NK-92 (cell line): ENCODE results near the gene QDPR.
"Not testable (repeated sequence)": the region's sequence is repeated elsewhere in the genome, so short reads cannot be mapped to it uniquely, and the experiment has no call there.

Experiments used
- DNase-seq: peaks from one replicate; lab custom pipeline; 2025; ENCODE audit not compliant: unreplicated experiment; lab: John Stamatoyannopoulos, UW

Gene QDPR

GRCh38 chr4:17492058-17492741 lies 19.7 kb downstream of the QDPR start:
- no peak for DNase-seq

- no peak for DNase-seq
Observed at GRCh38 chr4:17491196-17491595, 20.7 kb downstream of the QDPR start.

GRCh38 chr4:17490575-17491059 lies 21.3 kb downstream of the QDPR start:
- no peak for DNase-seq

GRCh38 chr4:17489721-17490120 lies 22.2 kb downstream of the QDPR start:
- DNase-seq = no peak

GRCh38 chr4:17489123-17489522 lies 22.8 kb downstream of the QDPR start:
- DNase-seq = no peak

- no peak for DNase-seq
Observed at GRCh38 chr4:17482716-17483115, 29.2 kb downstream of the QDPR start.

- no peak for DNase-seq
Observed at GRCh38 chr4:17480955-17481354, 30.9 kb downstream of the QDPR start.

- DNase-seq = no peak
Observed at GRCh38 chr4:17480210-17480927, 31.5 kb downstream of the QDPR start.

GRCh38 chr4:17477774-17478472 lies 34.0 kb downstream of the QDPR start:
- DNase-seq = no peak

GRCh38 chr4:17476853-17477252 lies 35.0 kb downstream of the QDPR start:
- no peak for DNase-seq

- DNase-seq = no peak
Observed at GRCh38 chr4:17475481-17475880, 36.4 kb downstream of the QDPR start.

- no peak for DNase-seq
Observed at GRCh38 chr4:17469931-17470674, 41.8 kb downstream of the QDPR start.

GRCh38 chr4:17468619-17469221 lies 43.2 kb downstream of the QDPR start:
- DNase-seq = no peak

- no peak for DNase-seq
Observed at GRCh38 chr4:17463606-17464005, 48.3 kb downstream of the QDPR start.

GRCh38 chr4:17450269-17450804 lies 61.6 kb downstream of the QDPR start:
- no peak for DNase-seq

- DNase-seq = no peak
Observed at GRCh38 chr4:17448689-17449088, 63.2 kb downstream of the QDPR start.

GRCh38 chr4:17447675-17448298 lies 64.1 kb downstream of the QDPR start:
- DNase-seq = no peak

- DNase-seq = no peak
Observed at GRCh38 chr4:17447056-17447455, 64.8 kb downstream of the QDPR start.

GRCh38 chr4:17442477-17442876 lies 69.4 kb downstream of the QDPR start:
- DNase-seq = not testable (repeated sequence)

- no peak for DNase-seq
Observed at GRCh38 chr4:17437396-17437795, 74.5 kb downstream of the QDPR start.
